Skeletal muscle tissue (tissue), 5 donors: ENCODE data around the gene ZNF143. TPM values are rescaled to one million over a fixed set of nuclear protein-coding genes. Genes with fewer than 3 reads are reported as not detected.

Experiments used
- H3K27ac ChIP-seq: one replicate; pipeline ENCODE4 v1.7.0; 2013; ENCODE audit warnings: mild to moderate bottlenecking, low read depth, low read length, inconsistent platforms
- H3K27me3 ChIP-seq, 3 donors: one replicate each; pipeline ENCODE4 v1.7.0; 2013; ENCODE audit warnings: low read length in 3 of 3; ENCODE audit not compliant: control insufficient read depth in 3 of 3, insufficient read depth in 3 of 3
- H3K36me3 ChIP-seq, 3 donors: one replicate each; pipeline ENCODE4 v1.7.0; 2013; ENCODE audit warnings: low read length in 3 of 3; ENCODE audit not compliant: control insufficient read depth in 3 of 3, insufficient read depth in 3 of 3
- H3K4me1 ChIP-seq, 3 donors: one replicate each; pipeline ENCODE4 v1.7.0; 2013; ENCODE audit warnings: low read length in 3 of 3, mild to moderate bottlenecking in 3 of 3; ENCODE audit not compliant: control insufficient read depth in 3 of 3, insufficient read depth in 3 of 3
- H3K4me3 ChIP-seq, 3 donors: one replicate each; pipeline ENCODE4 v1.7.0; 2013; ENCODE audit warnings: low read length in 3 of 3
- H3K9ac ChIP-seq, 3 donors: one replicate each; pipeline ENCODE4 v1.7.0; 2013; ENCODE audit warnings: low read length in 3 of 3, mild to moderate bottlenecking in 3 of 3, moderate library complexity in 2 of 3, low read depth in 1 of 3
- H3K9me3 ChIP-seq, 3 donors: one replicate each; pipeline ENCODE4 v1.7.0; 2013; ENCODE audit warnings: low read length in 3 of 3; ENCODE audit not compliant: control insufficient read depth in 3 of 3
- small RNA-seq: library from RNA; depleted of rRNA; stranded (forward); fragments of <200 nt; gene quantifications from one replicate; pipeline ENCODE3, GENCODE V24; 2014
- total RNA-seq: library from RNA; depleted of rRNA; stranded (reverse); fragments of >200 nt; gene quantifications from one replicate; pipeline ENCODE4 v1.2.3, GENCODE V29; 2014
- donor health status: Osteomylitis.

ZNF143 gene
- total RNA-seq, 1 donor from 2014 or later, result 18.8 TPM

DNA sequence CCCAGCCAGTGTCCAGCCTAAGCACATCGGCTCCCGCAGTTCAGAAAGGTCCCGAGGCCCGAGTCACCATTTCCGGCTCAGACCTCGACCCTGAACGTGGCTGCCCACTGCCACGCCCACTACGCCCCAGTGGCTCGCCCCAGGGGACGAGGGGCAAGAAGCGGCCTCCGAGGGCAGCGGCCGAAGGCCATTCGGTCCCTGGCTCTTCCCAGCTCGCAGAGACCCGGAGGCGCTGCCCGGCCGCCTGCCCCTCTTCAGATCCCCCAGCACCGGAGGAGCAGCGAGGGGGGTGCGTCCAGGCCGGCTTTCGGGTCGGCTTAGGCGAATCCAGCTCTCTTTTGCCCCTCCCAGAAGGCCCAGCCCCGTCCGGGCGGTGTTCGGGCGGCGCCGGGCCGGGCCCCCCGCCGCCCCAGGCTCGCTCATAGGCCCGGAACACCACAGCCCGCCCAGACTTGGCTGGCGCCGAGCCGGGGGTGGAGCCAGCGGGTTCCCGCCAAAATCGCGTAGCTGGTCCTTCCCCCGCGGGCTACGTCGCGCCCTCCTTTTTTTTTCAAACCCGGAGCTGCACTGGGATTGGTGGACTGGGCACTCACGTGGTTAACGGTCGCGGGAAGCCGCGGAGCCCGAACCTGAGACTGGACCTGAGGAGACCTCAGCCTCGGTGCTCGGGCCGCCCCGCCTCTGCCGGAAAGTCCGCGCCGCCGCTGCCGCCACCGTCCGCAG lies 112.4 kb downstream of the ZNF143 start, which contains the start of gene WEE1:
Gene WEE1 (plus strand): TSS at position 619 of the 723 bp plus-strand sequence. CDS start 264 bp downstream, outside the sequence.
- Histone ChIP-seq H3K4me3 (peak within 1 kb of the TSS; percentile 73 to 86 (median 80)), H3K27me3 (no peaks in the 10 kb centered on the region), H3K9me3 (no peaks in the 10 kb centered on the region), H3K36me3 (peaks cover 0 to 5% (median 0%) of the 10 kb centered on the region in 3 donors), H3K27ac (peak within 1 kb of the TSS; percentile 95), H3K4me1 (peaks cover 10 to 14% (median 13%) of the 10 kb centered on the region in 3 donors), H3K9ac (peak within 1 kb of the TSS; percentile 80 to 94 (median 93))

DNA sequence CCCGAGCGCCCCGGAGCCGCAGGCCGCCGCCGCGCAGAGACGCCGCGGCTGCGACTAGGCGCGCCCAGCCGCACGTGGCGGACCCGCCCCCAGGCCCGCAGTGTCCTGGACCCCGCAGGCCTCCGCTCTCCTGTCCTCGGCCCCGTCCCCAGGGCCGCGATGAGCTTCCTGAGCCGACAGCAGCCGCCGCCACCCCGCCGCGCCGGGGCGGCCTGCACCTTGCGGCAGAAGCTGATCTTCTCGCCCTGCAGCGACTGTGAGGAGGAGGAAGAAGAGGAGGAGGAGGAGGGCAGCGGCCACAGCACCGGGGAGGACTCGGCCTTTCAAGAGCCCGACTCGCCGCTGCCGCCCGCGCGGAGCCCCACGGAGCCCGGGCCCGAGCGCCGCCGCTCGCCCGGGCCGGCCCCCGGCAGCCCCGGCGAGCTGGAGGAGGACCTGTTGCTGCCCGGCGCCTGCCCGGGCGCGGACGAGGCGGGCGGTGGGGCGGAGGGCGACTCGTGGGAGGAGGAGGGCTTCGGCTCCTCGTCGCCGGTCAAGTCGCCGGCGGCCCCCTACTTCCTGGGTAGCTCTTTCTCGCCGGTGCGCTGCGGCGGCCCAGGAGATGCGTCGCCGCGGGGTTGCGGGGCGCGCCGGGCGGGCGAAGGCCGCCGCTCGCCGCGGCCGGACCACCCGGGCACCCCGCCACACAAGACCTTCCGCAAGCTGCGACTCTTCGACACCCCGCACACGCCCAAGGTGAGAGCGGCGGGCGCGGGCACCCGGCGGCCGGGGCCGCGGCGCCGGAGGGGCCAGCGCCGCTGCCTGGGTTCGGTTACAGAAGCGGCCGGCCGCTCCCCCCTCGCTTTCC lies 113.2 kb downstream of the ZNF143 start:
- H3K4me3 ChIP-seq, result peak overlapping the region; percentile 67 to 85 (median 80)
- no peaks in the 10 kb centered on the region for H3K9me3 ChIP-seq
- no peaks in the 10 kb centered on the region for H3K27me3 ChIP-seq
- peaks cover 10 to 14% (median 13%) of the 10 kb centered on the region in 3 donors for H3K4me1 ChIP-seq
- peak overlapping the region; percentile 75 to 94 (median 78) for H3K9ac ChIP-seq
- H3K27ac ChIP-seq, result peak overlapping the region; percentile 82
- peaks cover 0 to 5% (median 0%) of the 10 kb centered on the region in 3 donors for H3K36me3 ChIP-seq

DNA sequence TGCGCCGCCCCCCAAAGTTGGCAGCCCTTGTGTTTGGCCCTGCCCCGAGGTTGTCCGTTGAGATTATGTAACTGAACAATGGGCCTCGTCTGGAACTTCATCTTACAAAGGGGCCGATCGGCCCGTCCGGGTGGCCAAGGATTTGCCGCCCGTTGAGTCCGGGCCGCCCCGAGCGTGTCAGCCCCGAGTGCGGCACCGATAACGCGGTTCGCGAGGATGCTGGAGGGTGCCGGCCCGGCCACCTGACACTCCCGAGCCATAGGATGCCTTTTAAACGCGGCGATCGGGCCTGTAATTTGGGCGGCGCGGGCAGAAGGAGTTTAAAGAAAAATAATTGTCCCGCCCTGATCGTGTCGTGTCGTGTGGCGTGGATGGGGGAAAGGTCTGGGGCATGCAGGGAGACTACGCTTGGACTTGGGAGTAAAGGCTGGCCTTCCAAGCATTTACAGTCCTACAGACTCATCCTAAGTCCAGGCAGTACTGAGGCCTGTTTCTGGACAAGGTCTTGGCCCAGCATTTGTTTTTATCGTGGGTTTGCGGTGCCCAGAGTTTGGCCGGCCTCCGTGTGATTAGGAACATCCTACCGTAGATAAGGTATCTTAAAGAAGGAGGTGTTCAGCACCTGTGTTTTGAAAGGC lies 113.9 kb downstream of the ZNF143 start:
- Histone ChIP-seq H3K4me3 (peak overlapping the region; percentile 64 to 85 (median 80)), H3K27ac (peak overlapping the region; percentile 82), H3K9me3 (no peaks in the 10 kb centered on the region), H3K9ac (peak overlapping the region; percentile 72 to 94 (median 78)), H3K4me1 (peaks cover 9 to 14% (median 10%) of the 10 kb centered on the region in 3 donors), H3K36me3 (peaks cover 0 to 7% (median 2%) of the 10 kb centered on the region in 3 donors), H3K27me3 (no peaks in the 10 kb centered on the region)

DNA sequence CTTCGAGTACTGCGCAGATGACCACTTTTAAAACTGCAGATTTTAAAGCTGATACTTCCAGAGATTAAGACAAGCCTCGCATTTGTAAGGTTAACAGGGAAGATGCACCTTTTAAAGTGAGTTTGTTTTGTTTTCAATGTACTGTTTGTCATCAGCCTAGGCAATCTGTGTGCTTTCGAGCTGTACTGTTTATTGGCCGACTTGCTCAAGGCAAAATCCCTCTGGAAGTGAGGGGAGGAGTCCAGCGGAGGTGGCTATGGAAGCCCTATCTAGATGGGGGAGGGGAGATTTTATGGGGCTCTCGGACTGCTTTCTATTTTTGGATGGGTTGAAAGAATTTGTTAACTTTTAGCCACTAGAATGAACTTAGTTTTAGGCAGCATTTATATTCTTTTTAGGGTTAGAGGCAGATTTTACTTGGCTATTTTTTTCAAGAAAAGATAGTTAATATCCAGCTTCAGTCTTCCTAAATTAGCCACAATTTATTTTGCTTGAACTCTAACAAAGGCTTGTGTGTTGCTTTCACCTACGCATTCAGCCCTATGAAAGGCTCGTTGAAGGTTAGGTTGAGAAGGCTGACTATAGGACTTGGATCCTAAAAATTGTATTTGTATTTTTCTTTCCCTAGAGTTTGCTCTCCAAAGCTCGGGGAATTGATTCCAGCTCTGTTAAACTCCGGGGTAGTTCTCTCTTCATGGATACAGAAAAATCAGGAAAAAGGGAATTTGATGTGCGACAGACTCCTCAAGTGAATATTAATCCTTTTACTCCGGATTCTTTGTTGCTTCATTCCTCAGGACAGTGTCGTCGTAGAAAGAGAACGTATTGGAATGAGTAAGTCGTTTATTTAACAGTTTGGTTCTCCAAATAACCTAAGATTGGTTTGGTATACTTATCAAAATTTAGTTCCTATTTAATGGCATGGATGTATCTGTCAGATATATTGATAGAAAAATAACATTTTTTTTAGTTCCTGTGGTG lies 114.7 kb downstream of the ZNF143 start:
- Histone ChIP-seq H3K36me3 (peaks cover 0 to 7% (median 2%) of the 10 kb centered on the region in 3 donors), H3K4me1 (peaks cover 9 to 14% (median 10%) of the 10 kb centered on the region in 3 donors), H3K4me3 (peak overlapping the region; percentile 64 to 85 (median 80)), H3K9ac (peak overlapping the region; percentile 72 to 94 (median 78)), H3K27me3 (no peaks in the 10 kb centered on the region), H3K27ac (peak overlapping the region; percentile 82), H3K9me3 (no peaks in the 10 kb centered on the region)

DNA sequence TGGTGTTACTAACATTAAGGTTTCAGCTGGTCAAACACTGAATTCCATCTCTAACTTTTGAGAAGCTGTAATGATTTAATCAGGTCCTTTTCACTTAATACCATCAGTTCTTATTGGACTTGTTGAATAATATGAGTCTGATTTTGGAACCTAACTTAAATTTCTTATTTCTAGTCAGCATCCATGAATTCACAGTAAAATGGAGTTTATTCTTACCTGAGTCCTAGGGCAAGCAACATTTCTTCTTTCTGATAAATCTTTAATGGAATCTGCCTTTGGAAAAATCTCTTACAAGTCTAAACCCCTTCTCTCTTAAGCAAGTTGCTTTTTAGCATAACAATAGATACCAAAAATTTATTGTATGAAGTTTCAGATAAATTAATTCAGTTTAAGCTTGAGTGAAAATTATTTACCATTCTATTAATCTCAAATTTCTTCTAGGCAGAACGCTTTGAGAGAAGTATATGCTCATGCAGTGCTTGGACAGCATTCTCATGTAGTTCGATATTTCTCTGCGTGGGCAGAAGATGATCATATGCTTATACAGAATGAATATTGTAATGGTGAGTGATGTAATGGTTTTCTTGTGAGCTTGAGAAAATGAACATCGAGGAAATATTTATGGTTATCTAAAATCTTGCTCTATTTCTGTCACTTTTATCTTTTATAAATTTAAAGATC lies 116.0 kb downstream of the ZNF143 start:
- Histone ChIP-seq H3K4me1 (peaks cover 9 to 14% (median 10%) of the 10 kb centered on the region in 3 donors), H3K4me3 (peak overlapping the region in 2 of 3 donors; percentile 2 to 64), H3K36me3 (peaks cover 0 to 9% (median 4%) of the 10 kb centered on the region in 3 donors), H3K27me3 (no peaks in the 10 kb centered on the region), H3K9me3 (no peaks in the 10 kb centered on the region), H3K9ac (peak overlapping the region in 1 of 3 donors; percentile 24), H3K27ac (no peak overlapping the region)

DNA sequence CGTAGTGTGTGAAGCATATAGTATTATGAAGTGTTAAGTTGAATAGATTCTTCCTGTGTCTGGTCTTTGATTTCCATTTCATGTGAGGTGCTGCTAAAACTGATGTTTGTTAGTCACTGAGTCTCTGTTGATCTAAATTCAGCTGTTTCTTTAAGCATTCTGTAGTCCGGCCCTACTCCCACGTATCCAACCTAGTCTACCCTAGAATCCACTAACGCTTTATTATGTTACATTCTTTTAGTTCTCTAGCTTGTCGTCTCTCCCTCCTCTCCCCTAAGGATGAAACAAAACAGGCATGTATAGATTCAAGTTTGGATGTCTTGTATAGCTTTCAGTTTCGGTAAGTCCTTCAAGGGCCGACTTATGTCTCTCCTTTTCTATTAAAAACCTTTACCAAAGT lies 116.7 kb downstream of the ZNF143 start:
- Histone ChIP-seq H3K4me1 (peaks cover 6 to 14% (median 9%) of the 10 kb centered on the region in 3 donors), H3K27me3 (no peaks in the 10 kb centered on the region), H3K4me3 (peak overlapping the region in 1 of 3 donors; percentile 39), H3K36me3 (peaks cover 0 to 15% (median 11%) of the 10 kb centered on the region in 3 donors), H3K27ac (no peak overlapping the region), H3K9ac (peak overlapping the region in 1 of 3 donors; percentile 26), H3K9me3 (no peaks in the 10 kb centered on the region)

Small RNA genes within 50 kb of the gene (small RNA-seq; reads per million reads assigned to genes)
- gene RF01210 (not detected), gene SNORA23 (33.3 reads per million, percentile 94 among the genes with 10 or more reads in this experiment)

Other genes with a start within 250 kb of the ZNF143 start
- 118 TPM for gene DENND5A, start 195.7 kb upstream of the ZNF143 start, total RNA-seq
- gene TMEM41B, start 146.4 kb upstream of the ZNF143 start, total RNA-seq, result 23.0 TPM
- 107 TPM for gene IPO7, start 76.4 kb upstream of the ZNF143 start, total RNA-seq
- 20.4 TPM for gene WEE1, start 112.7 kb downstream of the ZNF143 start, total RNA-seq
- gene SWAP70, start 203.1 kb downstream of the ZNF143 start, total RNA-seq, result 14.6 TPM